IPS DF 4.7 (cell line): ENCODE data around the gene FAM53A.

Experiments used
- DNase-seq: peaks from one replicate; pipeline ENCODE4 v3.0.0-alpha.2; 2013; ENCODE audit warnings: low spot score; ENCODE audit errors: extremely low read depth

The FAM53A gene

DNA sequence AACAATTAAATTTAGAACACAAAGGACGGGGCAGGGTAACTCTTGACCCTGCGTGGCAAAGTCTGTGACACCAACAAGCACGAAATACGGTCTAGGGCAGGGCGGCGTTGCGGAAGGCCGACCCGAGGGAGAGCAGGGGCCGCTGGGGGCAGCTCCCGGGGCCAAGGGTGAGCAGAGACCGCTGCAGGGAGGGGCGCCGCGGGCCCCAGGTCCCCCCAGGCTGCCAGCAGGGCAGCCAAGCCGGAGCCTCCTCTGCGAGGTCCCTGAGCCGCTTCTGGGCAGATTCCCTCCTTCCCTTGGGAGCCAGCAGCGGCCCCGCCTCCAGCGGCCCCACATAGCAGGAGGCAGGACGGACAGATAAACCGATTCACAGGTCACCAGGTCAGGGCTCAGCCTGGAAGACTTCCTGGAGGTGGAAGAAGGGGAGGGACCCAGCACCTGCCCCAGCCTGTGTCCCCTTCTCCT lies 90.2 kb downstream of the FAM53A start:
- no peak for DNase-seq

DNA sequence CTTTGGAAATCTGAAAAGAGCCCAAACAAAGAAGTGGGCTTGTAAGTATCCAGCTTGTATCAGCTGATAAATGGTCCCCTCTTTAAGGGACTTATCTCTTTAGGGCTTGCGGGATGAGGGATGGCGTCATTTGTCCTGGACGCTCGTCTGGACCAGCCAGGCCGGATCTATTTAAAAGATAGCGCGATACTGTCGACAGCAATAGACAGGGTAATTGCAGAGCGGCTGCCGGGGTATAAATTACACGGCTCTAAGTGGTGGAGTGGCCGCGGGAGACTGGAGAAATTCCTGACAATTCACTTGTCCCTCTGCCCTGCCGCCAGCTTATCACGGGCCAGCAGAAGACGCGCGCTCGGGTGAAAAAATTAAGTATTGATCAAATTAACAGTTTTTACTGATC lies 90.7 kb downstream of the FAM53A start:
- DNase-seq, result no peak

DNA sequence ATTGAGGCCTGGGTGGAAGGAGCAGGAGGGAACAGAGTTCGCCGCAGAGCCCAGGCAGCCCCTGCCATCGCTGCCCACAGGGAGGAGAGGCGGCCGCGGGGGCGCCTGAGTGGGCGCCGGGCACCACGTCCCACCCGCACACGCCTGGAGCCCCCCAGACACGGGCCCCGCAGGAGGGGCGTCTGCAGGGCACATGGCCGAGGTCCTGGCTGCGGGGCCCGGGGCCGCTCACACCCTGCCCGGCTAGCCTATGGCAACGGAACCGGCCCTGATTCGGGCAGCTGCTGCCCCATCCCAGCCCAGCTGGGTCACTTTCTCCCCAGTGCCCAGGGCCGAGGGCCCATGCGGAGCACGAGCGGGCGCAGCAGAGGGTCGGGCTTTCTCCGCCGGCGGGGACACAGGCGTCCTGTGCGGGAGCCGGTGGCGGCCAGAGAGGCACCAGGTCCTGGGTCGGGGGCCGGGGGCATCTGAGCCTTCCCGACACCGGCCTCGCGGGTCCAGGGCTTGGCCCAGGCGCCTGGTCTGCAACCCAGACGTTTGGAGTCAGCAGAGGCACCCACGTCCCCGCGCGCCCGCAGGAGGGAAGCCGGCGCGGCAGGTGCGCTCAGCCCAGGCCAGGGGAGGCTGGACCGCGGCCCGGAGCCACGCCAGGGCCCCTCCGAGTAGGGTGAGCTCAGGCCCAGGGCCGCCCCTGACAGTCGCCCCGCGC lies 91.2 kb downstream of the FAM53A start:
- no peak for DNase-seq

DNA sequence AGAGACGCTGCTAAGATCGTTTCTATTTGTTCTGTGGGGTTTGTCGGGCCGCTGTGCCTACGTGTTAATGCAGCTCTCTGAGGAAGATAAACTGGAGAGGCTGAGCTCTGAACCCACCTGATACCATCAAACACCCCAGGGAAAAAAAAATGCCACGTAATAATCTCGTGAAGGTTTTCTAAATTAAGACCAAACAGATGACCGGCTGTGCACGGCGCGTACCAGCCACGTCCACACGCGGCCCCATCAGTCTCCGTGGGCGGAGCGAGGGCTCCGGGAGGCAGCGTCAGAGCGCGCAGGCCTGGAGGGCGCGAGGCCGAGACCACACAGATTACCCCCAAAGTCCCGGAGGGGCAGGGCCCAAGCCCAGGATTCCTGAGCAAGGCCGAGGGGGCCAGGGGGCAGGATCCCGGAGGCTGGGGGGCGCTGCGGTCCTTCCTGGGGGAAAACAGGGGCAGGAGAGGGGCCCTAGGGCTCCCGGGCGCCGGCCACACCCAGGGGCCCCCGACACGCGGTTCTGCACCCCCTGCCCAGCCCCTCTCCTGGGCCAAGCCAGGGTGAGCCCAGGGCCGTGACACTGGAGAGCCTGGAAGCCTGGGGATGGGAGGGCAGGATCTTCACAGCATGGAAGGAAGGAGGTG lies 91.9 kb downstream of the FAM53A start:
- DNase-seq, result no peak

DNA sequence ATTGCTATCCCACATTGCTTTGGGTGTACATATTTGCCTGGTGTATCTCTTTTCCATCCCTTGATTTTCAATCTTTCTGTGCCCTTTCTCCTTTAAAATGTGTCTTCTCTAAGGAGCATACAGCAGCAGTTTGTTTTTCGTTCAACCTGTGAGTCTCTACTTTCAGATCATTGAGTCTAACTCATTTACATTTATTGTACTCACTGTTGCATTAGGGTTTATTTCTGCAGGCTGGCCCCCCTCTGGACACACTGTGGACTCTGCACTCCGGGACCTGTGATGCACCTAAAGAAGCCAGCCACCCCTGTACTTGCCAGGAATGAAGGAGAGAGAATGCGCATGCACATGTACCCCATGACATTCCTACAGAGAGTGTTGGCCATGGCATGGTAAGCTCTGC lies 93.0 kb downstream of the FAM53A start:
- DNase-seq, result no peak

DNA sequence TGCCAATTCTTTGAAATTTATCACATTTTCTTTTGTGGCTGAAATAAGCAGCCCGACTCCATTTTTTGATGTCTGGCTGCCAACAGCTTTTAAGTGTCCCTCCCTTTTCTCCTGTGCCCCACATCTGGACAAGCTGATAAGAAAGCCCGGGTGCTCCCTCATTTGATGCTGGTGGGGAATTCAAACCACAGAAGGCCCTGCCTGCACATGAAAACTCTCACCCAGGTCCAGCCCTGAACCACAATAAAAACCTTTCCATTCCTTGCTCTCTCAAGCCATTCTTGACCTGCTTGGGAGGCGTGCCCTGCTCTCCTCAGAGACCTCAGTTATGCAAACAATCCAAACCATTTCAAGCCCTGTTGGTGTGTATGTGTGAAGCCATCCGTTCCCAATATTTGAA lies 93.9 kb downstream of the FAM53A start:
- no peak for DNase-seq
